ENCODE data around the gene PTPRU.

Gene PTPRU

GRCh38 chr1:29343476-29343875, 107.2 kb downstream of the PTPRU start:
- no peak for DNase-seq

- DNase-seq = no peak
Observed at GRCh38 chr1:29343908-29344307, 107.6 kb downstream of the PTPRU start.

GRCh38 chr1:29344336-29344735, 108.0 kb downstream of the PTPRU start:
- no peak for DNase-seq

GRCh38 chr1:29346576-29346975, 110.3 kb downstream of the PTPRU start:
- DNase-seq = no peak

- no peak for DNase-seq
Observed at GRCh38 chr1:29349871-29350491, 113.7 kb downstream of the PTPRU start.

GRCh38 chr1:29352719-29353420, 116.5 kb downstream of the PTPRU start:
- no peak for DNase-seq

GRCh38 chr1:29354511-29355098, 118.3 kb downstream of the PTPRU start:
- DNase-seq = no peak

- DNase-seq = no peak
Observed at GRCh38 chr1:29355375-29355774, 119.1 kb downstream of the PTPRU start.

GRCh38 chr1:29356663-29357062, 120.3 kb downstream of the PTPRU start:
- no peak for DNase-seq

GRCh38 chr1:29357452-29357851, 121.1 kb downstream of the PTPRU start:
- DNase-seq = no peak

GRCh38 chr1:29358183-29358582, 121.9 kb downstream of the PTPRU start:
- no peak for DNase-seq

- DNase-seq = no peak
Observed at GRCh38 chr1:29360768-29361167, 124.4 kb downstream of the PTPRU start.

GRCh38 chr1:29361686-29362085, 125.4 kb downstream of the PTPRU start:
- no peak for DNase-seq

- DNase-seq = no peak
Observed at GRCh38 chr1:29362116-29362515, 125.8 kb downstream of the PTPRU start.

- DNase-seq = no peak
Observed at GRCh38 chr1:29362764-29363163, 126.4 kb downstream of the PTPRU start.

- DNase-seq = no peak
Observed at GRCh38 chr1:29363536-29363935, 127.2 kb downstream of the PTPRU start.

GRCh38 chr1:29364101-29364678, 127.9 kb downstream of the PTPRU start:
- DNase-seq = no peak

- no peak for DNase-seq
Observed at GRCh38 chr1:29365906-29366670, 129.8 kb downstream of the PTPRU start.

- DNase-seq = no peak
Observed at GRCh38 chr1:29368936-29369932, 132.9 kb downstream of the PTPRU start.

GRCh38 chr1:29370067-29370466, 133.7 kb downstream of the PTPRU start:
- DNase-seq = no peak

GRCh38 chr1:29371332-29371731, 135.0 kb downstream of the PTPRU start:
- DNase-seq = no peak

- DNase-seq = no peak
Observed at GRCh38 chr1:29372108-29372507, 135.8 kb downstream of the PTPRU start.

All from retina (tissue), 1 donor.